ENCODE results near the gene ARID5A. TPM values are rescaled to one million over a fixed set of nuclear protein-coding genes. Genes with fewer than 3 reads are reported as not detected.

ARID5A gene
- total RNA-seq, result 100 to 1,000 TPM in 1 of 3 donors, 10 to 100 TPM in 2; 18.9 to 132 (median 56.4) TPM

- intact Hi-C loops (cut with DNase I; ENCODE audit: low total_unique reads), result no loop called here
- peak within 1 kb of the TSS; percentile 70 to 99 (median 81) for H3K4me3 ChIP-seq
- H3K4me1 ChIP-seq, result peaks cover 38 to 44% of the 10 kb centered on the region in 2 donors
Measured at GRCh38 chr2:96536445-96537065, at the start of gene ARID5A. TSS of gene ARID5A (plus strand) at chr2:96536752. CDS start at chr2:96536827, 75 bp downstream.

GRCh38 chr2:96489261-96489660 is 47.3 kb upstream of the ARID5A start:
- Histone ChIP-seq H3K27me3 (no peaks in the 10 kb centered on the region), H3K9me3 (peaks cover 0 to under 1% of the 10 kb centered on the region in 2 donors), H3K4me3 (no peak overlapping the region), H3K27ac (no peak overlapping the region), H3K36me3 (no peaks in the 10 kb centered on the region), H3K4me1 (no peaks in the 10 kb centered on the region)
- intact Hi-C loops (cut with DNase I; ENCODE audit: low total_unique reads), result no loop called here
- TF ChIP-seq CTCF (IDR thresholded peaks at IDR 0.05) (no peak), POLR2A (IDR thresholded peaks at IDR 0.05) (no peak), POLR2AphosphoS5 (IDR thresholded peaks at IDR 0.05) (no peak)
- DNase-seq (ENCODE audit: low spot score in 2 of 2), result no peak

More at GRCh38 chr2:96536445-96537065, at the start of gene ARID5A:
- no peaks in the 10 kb centered on the region for H3K9me3 ChIP-seq
- peak within 1 kb of the TSS; percentile 95 to 99 for H3K27ac ChIP-seq
- TF ChIP-seq POLR2AphosphoS5 (IDR thresholded peaks at IDR 0.05), result peak; percentile 42 to 87 (median 64)
- peak; percentile 68 to 78 (median 69) for TF ChIP-seq CTCF (IDR thresholded peaks at IDR 0.05)
- peak; percentile 53 for TF ChIP-seq POLR2A (IDR thresholded peaks at IDR 0.05)
- H3K36me3 ChIP-seq, result no peaks in the 10 kb centered on the region
- DNase-seq (ENCODE audit: low spot score in 2 of 2), result peak; percentile 92 to 95
- no peaks in the 10 kb centered on the region for H3K27me3 ChIP-seq

GRCh38 chr2:96489663-96490062 is 46.9 kb upstream of the ARID5A start:
- peaks cover 0 to 5% of the 10 kb centered on the region in 2 donors for H3K9me3 ChIP-seq
- no peaks in the 10 kb centered on the region for H3K27me3 ChIP-seq
- no peak overlapping the region for H3K27ac ChIP-seq
- H3K4me3 ChIP-seq, result no peak overlapping the region
- no peaks in the 10 kb centered on the region for H3K36me3 ChIP-seq
- intact Hi-C loops (cut with DNase I; ENCODE audit: low total_unique reads), result no loop called here
- DNase-seq (ENCODE audit: low spot score in 2 of 2), result no peak
- H3K4me1 ChIP-seq, result no peaks in the 10 kb centered on the region
- TF ChIP-seq CTCF (IDR thresholded peaks at IDR 0.05), result no peak
- no peak for TF ChIP-seq POLR2A (IDR thresholded peaks at IDR 0.05)
- TF ChIP-seq POLR2AphosphoS5 (IDR thresholded peaks at IDR 0.05), result no peak

- Histone ChIP-seq H3K27ac (no peak overlapping the region), H3K9me3 (peaks cover 0 to 7% of the 10 kb centered on the region in 2 donors), H3K4me1 (no peaks in the 10 kb centered on the region), H3K36me3 (no peaks in the 10 kb centered on the region), H3K4me3 (no peak overlapping the region), H3K27me3 (no peaks in the 10 kb centered on the region)
- no peak for DNase-seq (ENCODE audit: low spot score in 2 of 2)
- TF ChIP-seq CTCF (IDR thresholded peaks at IDR 0.05) (no peak), POLR2AphosphoS5 (IDR thresholded peaks at IDR 0.05) (no peak), POLR2A (IDR thresholded peaks at IDR 0.05) (no peak)
- intact Hi-C loops (cut with DNase I; ENCODE audit: low total_unique reads), result no loop called here
Measured at GRCh38 chr2:96491860-96492497, 44.6 kb upstream of the ARID5A start.

- Histone ChIP-seq H3K9me3 (peaks cover 0 to 7% of the 10 kb centered on the region in 2 donors), H3K27me3 (no peaks in the 10 kb centered on the region), H3K4me3 (no peak overlapping the region), H3K27ac (no peak overlapping the region), H3K4me1 (no peaks in the 10 kb centered on the region), H3K36me3 (no peaks in the 10 kb centered on the region)
- no peak for DNase-seq (ENCODE audit: low spot score in 2 of 2)
- intact Hi-C loops (cut with DNase I; ENCODE audit: low total_unique reads), result no loop called here
- no peak for TF ChIP-seq POLR2AphosphoS5 (IDR thresholded peaks at IDR 0.05)
- no peak for TF ChIP-seq POLR2A (IDR thresholded peaks at IDR 0.05)
- TF ChIP-seq CTCF (IDR thresholded peaks at IDR 0.05), result no peak
Measured at GRCh38 chr2:96493072-96493471, 43.5 kb upstream of the ARID5A start.
